Rectal smooth muscle tissue (tissue), 1 donor: Measurements from ENCODE around the gene CASP7.

Source experiments
- H3K27ac ChIP-seq: one replicate; pipeline ENCODE4 v1.7.0; 2013; ENCODE audit warnings: low read depth, low read length, inconsistent platforms
- H3K27me3 ChIP-seq: one replicate; pipeline ENCODE4 v1.7.0; 2013; ENCODE audit warnings: low read length; ENCODE audit not compliant: control insufficient read depth, insufficient read depth
- H3K36me3 ChIP-seq: one replicate; pipeline ENCODE4 v1.7.0; 2013; ENCODE audit warnings: low read length; ENCODE audit not compliant: control insufficient read depth, insufficient read depth
- H3K4me1 ChIP-seq: one replicate; pipeline ENCODE4 v1.7.0; 2013; ENCODE audit warnings: low read length; ENCODE audit not compliant: control insufficient read depth, insufficient read depth
- H3K4me3 ChIP-seq: one replicate; pipeline ENCODE4 v1.7.0; 2013; ENCODE audit warnings: low read length
- H3K9ac ChIP-seq: one replicate; pipeline ENCODE4 v1.7.0; 2013; ENCODE audit warnings: low read length

Gene CASP7

DNA sequence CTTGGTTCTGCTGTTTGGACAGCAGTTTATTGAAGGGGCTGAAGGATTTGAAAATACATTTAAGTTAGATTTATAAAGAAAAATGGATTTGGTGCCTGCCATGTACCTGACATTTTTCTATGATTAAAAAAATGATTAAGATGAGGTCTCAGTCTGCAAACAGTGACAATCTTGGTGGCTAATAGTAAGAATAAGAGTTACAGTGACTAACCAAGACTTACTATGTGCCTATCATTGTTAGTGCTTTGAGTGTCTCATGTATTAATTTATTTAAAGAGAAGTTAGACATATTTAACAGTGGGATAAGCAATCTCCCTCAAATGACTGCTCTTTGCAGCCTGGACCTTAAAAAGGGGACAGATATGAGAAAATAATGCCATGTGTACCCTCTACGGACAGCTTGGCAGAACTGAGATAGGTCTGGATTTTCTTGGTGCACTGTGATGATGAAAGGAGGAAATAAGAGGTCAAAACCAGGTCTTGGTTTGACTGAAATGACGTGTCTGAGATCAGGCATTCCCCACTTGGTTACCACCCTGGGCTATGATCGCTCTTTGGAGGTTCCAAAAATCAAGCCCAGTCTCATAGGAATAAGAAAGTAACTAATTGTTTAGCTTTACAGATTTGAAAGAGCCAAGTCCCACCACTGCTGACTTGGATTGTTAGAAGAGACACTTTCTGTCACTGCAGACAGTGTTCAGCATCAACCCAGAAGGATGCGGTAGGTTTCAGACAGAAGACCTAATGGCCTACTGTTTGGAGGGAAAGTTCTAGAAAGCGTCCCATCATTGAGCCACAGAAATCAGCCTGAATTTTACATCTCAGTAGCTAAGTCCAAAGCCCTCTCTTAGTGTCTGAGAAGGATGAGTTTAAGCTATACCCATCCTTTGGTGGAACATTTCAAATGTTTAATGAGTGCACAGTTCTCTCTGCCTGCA, 2.1 kb downstream of the CASP7 start:
- H3K27ac ChIP-seq = no peak overlapping the region
- H3K9ac ChIP-seq = no peak overlapping the region
- no peak overlapping the region for H3K4me3 ChIP-seq
- peaks cover 3% of the 10 kb centered on the region for H3K4me1 ChIP-seq
- no peaks in the 10 kb centered on the region for H3K36me3 ChIP-seq
- no peaks in the 10 kb centered on the region for H3K27me3 ChIP-seq

DNA sequence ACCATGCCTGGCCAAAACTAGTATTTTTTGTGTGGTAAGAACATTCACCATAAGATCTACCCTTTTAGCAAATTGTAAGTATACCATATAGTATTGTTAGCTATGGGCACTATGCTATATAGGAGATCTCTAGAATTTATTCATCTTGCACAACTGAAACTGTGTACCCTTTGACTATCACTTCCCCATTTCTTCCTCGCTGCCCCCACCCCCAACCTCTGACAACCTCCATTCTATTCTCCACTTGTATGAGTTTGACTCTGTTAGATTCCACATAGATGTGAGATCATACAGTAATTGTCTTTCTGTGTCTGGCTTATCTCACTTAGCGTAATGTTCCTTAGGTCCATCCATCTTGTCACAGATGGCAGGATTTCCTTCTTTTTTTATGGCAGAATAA, 3.6 kb downstream of the CASP7 start:
- H3K36me3 ChIP-seq = no peaks in the 10 kb centered on the region
- no peak overlapping the region for H3K9ac ChIP-seq
- no peak overlapping the region for H3K27ac ChIP-seq
- peaks cover 3% of the 10 kb centered on the region for H3K4me1 ChIP-seq
- no peak overlapping the region for H3K4me3 ChIP-seq
- no peaks in the 10 kb centered on the region for H3K27me3 ChIP-seq

DNA sequence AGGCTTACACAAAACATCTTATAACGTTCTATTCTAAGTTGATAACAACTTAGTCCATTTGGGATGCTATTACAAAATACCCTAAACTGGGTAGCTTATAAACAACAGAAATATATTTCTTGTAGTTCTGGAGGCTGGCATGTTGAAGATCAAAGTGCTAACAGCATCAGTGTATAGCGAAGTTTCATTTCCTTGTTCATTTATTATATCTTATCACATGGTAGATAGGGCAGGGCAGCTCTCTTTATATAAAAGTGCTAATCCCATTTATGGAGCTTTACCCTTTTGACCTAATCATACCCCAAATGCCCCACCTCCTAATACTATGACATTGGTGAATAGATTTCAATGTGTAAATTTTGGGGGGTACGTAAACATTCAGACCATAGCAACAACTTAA, 6.3 kb downstream of the CASP7 start:
- Histone ChIP-seq H3K9ac (no peak overlapping the region), H3K36me3 (no peaks in the 10 kb centered on the region), H3K4me1 (no peaks in the 10 kb centered on the region), H3K4me3 (no peak overlapping the region), H3K27me3 (no peaks in the 10 kb centered on the region), H3K27ac (no peak overlapping the region)

DNA sequence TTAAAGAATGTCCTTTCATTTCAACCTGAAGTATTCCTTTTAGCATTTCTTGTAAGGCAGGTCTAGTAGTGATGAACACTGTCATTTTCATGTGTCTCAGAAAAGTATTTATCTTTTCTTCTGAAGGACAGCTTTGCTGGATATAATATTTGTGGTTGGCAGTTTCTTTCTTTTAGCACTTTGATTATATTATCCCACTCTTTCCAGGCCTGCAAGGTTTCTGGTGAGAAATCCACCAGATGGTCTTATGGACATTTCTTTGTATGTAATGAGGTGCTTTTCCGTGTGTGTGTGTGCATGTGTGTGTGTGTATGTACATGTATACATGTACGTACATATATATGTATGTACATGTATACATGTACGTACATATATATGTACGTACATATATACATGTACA, 7.3 kb downstream of the CASP7 start:
- H3K4me3 ChIP-seq = no peak overlapping the region
- no peak overlapping the region for H3K9ac ChIP-seq
- no peak overlapping the region for H3K27ac ChIP-seq
- peaks cover under 1% of the 10 kb centered on the region for H3K36me3 ChIP-seq
- H3K27me3 ChIP-seq = no peaks in the 10 kb centered on the region
- no peaks in the 10 kb centered on the region for H3K4me1 ChIP-seq

DNA sequence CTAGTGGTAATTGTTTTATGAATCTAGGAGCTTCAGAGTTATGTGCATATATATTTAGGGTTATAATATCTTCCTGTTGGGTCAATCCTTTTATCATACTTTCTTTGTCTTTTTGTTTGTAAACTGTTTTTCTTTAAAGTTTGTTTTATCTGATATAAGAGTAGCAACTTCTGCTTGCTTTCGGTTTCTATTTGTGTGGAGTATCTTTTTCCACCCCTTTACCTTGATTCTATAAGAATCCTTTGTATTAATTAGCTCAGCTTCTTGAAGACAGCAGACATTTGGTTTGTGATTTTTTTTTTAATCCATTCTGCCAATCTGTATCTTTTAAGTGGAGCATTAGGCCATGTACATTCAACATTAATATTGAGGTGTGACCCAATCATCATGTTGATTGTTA, 9.3 kb downstream of the CASP7 start:
- no peaks in the 10 kb centered on the region for H3K4me1 ChIP-seq
- H3K27me3 ChIP-seq = no peaks in the 10 kb centered on the region
- H3K4me3 ChIP-seq = no peak overlapping the region
- no peak overlapping the region for H3K9ac ChIP-seq
- H3K27ac ChIP-seq = no peak overlapping the region
- peaks cover 10% of the 10 kb centered on the region for H3K36me3 ChIP-seq

DNA sequence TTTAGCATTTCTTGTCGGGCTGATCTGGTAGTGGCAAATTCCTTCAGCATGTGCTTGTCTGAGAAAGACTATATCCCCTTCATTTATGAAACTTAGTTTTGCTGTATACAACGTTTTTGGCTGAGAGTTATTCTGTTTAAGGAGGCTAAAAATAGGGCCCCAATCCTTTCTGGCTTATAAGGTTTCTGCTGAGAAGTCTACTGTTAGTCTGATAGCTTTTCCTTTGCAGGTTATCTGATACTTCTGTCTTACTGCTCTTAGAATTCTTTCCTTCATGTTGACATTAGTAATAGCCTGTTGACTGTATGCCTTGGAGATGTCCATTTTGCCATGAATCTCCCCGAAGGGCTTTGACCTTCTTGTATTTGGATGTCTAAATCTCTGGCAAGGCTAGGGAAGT, 9.9 kb downstream of the CASP7 start:
- Histone ChIP-seq H3K9ac (no peak overlapping the region), H3K27me3 (no peaks in the 10 kb centered on the region), H3K4me1 (no peaks in the 10 kb centered on the region), H3K27ac (no peak overlapping the region), H3K4me3 (no peak overlapping the region), H3K36me3 (peaks cover 10% of the 10 kb centered on the region)

DNA sequence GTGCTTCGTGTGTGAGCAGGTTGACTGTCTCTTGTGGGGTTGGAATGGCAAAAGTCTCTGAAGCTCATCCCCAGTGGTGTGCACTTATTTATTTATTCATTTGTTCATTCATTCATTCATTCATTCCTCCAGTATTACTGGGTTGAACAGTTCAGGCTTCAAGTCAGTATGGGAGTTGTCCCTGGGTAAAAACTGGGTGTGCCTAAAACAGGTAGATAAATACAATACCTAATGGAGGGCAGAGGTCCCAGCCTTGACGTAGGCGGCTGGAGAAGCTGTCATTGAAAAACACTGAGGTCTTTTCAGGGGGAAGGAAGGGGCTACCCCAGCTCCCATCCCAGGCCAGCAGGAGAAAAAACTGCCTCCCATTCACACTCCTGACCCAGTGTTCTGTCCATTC, 11.0 kb downstream of the CASP7 start:
- no peaks in the 10 kb centered on the region for H3K27me3 ChIP-seq
- no peaks in the 10 kb centered on the region for H3K4me1 ChIP-seq
- H3K9ac ChIP-seq = no peak overlapping the region
- H3K4me3 ChIP-seq = no peak overlapping the region
- no peak overlapping the region for H3K27ac ChIP-seq
- peaks cover 10% of the 10 kb centered on the region for H3K36me3 ChIP-seq

DNA sequence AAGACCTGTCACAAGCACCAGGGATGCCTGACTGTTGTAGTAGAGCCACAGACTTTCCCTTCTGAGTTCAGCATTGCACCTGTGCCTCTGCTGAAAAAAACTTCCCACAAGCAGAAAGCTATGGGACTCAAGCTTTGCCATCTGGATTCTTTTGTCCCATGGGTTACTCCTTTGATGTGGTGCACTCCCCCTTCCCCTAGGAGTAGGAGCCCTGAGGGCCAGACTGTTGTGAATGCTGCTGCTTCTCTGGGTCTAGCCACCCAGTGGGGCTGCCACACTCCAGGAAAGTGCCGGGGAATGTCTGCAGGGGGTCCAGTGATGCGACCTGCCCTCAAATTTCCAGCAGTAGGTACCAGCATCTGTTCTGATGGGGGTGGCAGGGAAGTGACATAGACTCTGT, 11.7 kb downstream of the CASP7 start:
- Histone ChIP-seq H3K36me3 (peaks cover 10% of the 10 kb centered on the region), H3K9ac (no peak overlapping the region), H3K27ac (no peak overlapping the region), H3K27me3 (no peaks in the 10 kb centered on the region), H3K4me1 (no peaks in the 10 kb centered on the region), H3K4me3 (no peak overlapping the region)

DNA sequence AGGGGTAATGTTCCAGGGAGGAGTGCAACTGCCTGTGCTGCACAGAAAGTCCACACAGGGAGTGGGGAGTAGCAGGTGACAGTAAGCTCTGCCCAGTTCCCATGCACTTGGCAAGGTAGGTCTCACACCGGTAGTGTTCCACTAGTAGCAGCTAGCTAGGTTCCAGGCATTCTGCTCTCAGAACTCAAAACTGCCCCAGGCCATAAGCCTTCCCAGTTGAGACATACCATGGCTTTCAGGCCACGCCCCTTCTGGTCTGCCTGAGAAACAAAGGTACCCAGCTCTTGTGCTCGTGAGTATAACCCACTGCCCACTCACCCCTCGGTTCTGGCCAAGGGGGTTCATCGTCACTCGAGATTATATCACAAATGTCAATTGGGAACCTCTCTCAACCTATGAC, 12.6 kb downstream of the CASP7 start:
- no peaks in the 10 kb centered on the region for H3K27me3 ChIP-seq
- no peak overlapping the region for H3K9ac ChIP-seq
- no peak overlapping the region for H3K27ac ChIP-seq
- no peaks in the 10 kb centered on the region for H3K4me1 ChIP-seq
- peaks cover 14% of the 10 kb centered on the region for H3K36me3 ChIP-seq
- H3K4me3 ChIP-seq = no peak overlapping the region

DNA sequence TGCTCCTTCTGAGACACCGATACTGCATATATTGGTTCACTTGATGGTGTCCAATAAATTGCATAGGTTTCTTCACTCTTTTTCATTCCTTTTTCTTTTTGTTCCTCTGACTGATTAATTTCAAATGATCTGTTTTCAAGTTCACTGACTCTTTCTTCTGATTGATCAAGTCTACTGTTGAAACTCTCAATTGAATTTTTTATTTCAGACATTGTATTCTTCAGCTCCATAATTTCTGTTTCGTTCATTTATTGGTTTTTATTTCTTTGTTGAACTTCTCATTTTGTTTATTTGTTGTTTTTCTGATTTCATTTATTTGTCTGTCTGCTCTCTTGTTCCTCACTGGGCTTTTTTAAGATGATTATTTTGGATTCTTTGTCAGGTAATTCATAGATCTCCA, 13.6 kb downstream of the CASP7 start:
- no peaks in the 10 kb centered on the region for H3K27me3 ChIP-seq
- no peaks in the 10 kb centered on the region for H3K4me1 ChIP-seq
- no peak overlapping the region for H3K9ac ChIP-seq
- H3K27ac ChIP-seq = no peak overlapping the region
- no peak overlapping the region for H3K4me3 ChIP-seq
- peaks cover 17% of the 10 kb centered on the region for H3K36me3 ChIP-seq

DNA sequence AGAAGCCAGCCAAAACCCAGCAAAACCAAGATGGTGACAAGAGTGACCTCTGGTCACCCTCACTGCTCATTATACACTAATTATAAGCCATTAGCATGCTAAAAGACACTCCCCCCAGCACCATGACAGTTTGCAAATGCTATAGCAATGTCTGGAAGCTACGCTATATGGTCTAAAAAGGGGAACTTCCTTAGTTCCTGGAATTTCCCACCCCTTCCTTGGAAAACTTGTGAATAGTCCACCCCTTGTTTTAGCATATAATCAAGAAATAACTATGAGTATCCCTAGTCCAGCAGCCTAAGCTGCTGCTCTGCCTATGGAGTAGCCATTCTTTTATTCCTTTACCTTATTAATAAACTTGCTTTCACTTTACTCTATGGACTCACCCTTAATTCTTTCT, 16.0 kb downstream of the CASP7 start:
- Histone ChIP-seq H3K4me3 (no peak overlapping the region), H3K27ac (no peak overlapping the region), H3K4me1 (no peaks in the 10 kb centered on the region), H3K9ac (no peak overlapping the region), H3K27me3 (no peaks in the 10 kb centered on the region), H3K36me3 (peaks cover 19% of the 10 kb centered on the region)

DNA sequence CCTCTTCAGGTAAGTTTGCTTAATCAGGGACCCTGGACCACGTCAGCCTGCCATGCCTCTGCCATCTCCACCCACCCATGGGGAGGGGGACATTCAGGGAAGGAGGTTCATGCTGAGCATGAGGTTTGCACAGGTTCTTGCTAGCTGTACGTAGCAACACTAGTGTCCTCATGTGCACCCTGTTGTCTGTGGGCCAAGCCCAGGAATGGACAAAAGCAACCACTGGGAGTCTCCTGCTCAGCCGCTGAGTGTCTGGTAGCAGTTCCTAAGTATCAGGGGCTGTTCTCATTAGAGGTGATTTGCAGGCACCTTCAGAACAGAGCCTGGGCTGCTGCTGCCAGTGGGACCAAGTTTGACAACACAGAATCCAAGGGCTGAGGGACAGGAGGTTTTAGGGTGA, 17.9 kb downstream of the CASP7 start:
- H3K9ac ChIP-seq = no peak overlapping the region

More for the DNA sequence above, 17.9 kb downstream of the CASP7 start:
- Histone ChIP-seq H3K4me3 (no peak overlapping the region), H3K36me3 (peaks cover 13% of the 10 kb centered on the region), H3K27ac (no peak overlapping the region), H3K4me1 (no peaks in the 10 kb centered on the region), H3K27me3 (no peaks in the 10 kb centered on the region)
